K562 (cell line): ENCODE data around the gene IPO11. TPM values are rescaled to one million over a fixed set of nuclear protein-coding genes. Genes with fewer than 3 reads are reported as not detected.

Experiments
- CLOCK ChIP-seq: fragments of 250-450 bp; sonication (Bioruptor Pico); IDR thresholded peaks from 2 replicates; pipeline ENCODE4 v1.4.0; 2020; ENCODE audit warnings: mild to moderate bottlenecking, moderate library complexity, borderline replicate concordance
- CTCFL ChIP-seq: IDR thresholded peaks from 2 replicates; pipeline ENCODE4 v1.6.1; 2011; ENCODE audit warnings: borderline replicate concordance, low read depth, mild to moderate bottlenecking, moderate library complexity, low read length; ENCODE audit not compliant: insufficient read depth, poor library complexity, severe bottlenecking
- HDAC6 ChIP-seq: IDR thresholded peaks from 2 replicates; pipeline ENCODE4 v1.6.1; 2012; ENCODE audit warnings: low read depth, mild to moderate bottlenecking, control low read depth, inconsistent platforms, low read length, moderate library complexity
- HOXB6 ChIP-seq: fragments of 250-450 bp; sonication (Bioruptor Pico); IDR thresholded peaks from 2 replicates; pipeline ENCODE4 v1.5.1; 2022; ENCODE audit warnings: mild to moderate bottlenecking, borderline replicate concordance
- KLF16 ChIP-seq: IDR thresholded peaks from 2 replicates; pipeline ENCODE4 v1.6.1; 2016; ENCODE audit warnings: antibody characterized with exemption
- KLF6 ChIP-seq: fragments of 250-450 bp; sonication (Bioruptor Pico); IDR thresholded peaks from 2 replicates; pipeline ENCODE4 v1.4.0; 2020; ENCODE audit warnings: mild to moderate bottlenecking, moderate library complexity, borderline replicate concordance
- RBBP5 ChIP-seq: fragments of 200-600 bp; sonication (generic); IDR thresholded peaks from 2 replicates; pipeline ENCODE4 v1.6.1; 2012; ENCODE audit warnings: borderline replicate concordance, mild to moderate bottlenecking, low read length, control low read depth, inconsistent platforms; ENCODE audit not compliant: insufficient read depth, poor library complexity, severe bottlenecking
- SIN3B ChIP-seq: fragments of 450-650 bp; IDR thresholded peaks from 2 replicates; pipeline ENCODE4 v1.6.1; 2017; ENCODE audit warnings: low read depth, mild to moderate bottlenecking, moderate library complexity
- SNRNP70 ChIP-seq: fragments of 200-400 bp; formaldehyde crosslinking; optimal IDR thresholded peaks from 2 replicates; pipeline ENCODE3; 2017; ENCODE audit warnings: low read depth, low read length
- USF1 ChIP-seq: sonication (generic); formaldehyde crosslinking; IDR thresholded peaks from 2 replicates; pipeline ENCODE4 v1.9.0; 2022; ENCODE audit warnings: mild to moderate bottlenecking, missing genetic modification reagents
- ZC3H11A ChIP-seq: IDR thresholded peaks from 2 replicates; pipeline ENCODE4 v1.6.1; 2012; ENCODE audit warnings: low read depth, low read length, improper control_type of control experiment
- ZNF407 ChIP-seq: fragments of 450-650 bp; IDR thresholded peaks from 2 replicates; pipeline ENCODE4 v1.6.1; 2016; ENCODE audit warnings: low read depth
- polyA plus RNA-seq, 8 experiments: library from polyadenylated mRNA; depleted of rRNA in 4 of 8; stranded (reverse) in 5 of 8; unstranded in 3 of 8; fragments of >200 nt; fragmentation: Nextera tagmentation in 2 of 8; fragmentation: Illumina TruSeq in 1 of 8; extraction: Ambion mirVana in 2 of 8; extraction: Trizol in 1 of 8; gene quantifications; 2 replicates each; pipeline versions ENCODE4 v1.2.1 to v1.2.3, GENCODE V29; 2011 to 2014; ENCODE audit warnings: inconsistent platforms in 1 of 8, missing spikeins in 1 of 8
- total RNA-seq, 7 experiments: library from RNA; depleted of rRNA in 6 of 7; stranded (reverse); fragments of >200 nt in 6 of 7; fragmentation: Illumina TruSeq in 2 of 7; extraction: Trizol in 2 of 7; gene quantifications; 2 replicates each; pipeline versions ENCODE4 v1.2.1 to v1.2.3, GENCODE V29; 2011 to 2021; ENCODE audit warnings: low replicate concordance in 1 of 7

The IPO11 gene
- total and polyA plus RNA-seq, 9 of the 15 experiments (the other 6 are each of a cell fraction or from before 2014, with no cell fraction given), result 38.7 to 96.0 (median 70.9) TPM

GRCh38 chr5:62403411-62404250, 8.9 kb upstream of the IPO11 start, which contains the start of gene DIMT1 (continued):
- TF ChIP-seq ZNF407, result no peak
- no peak for TF ChIP-seq HDAC6
- peak; percentile 80 for TF ChIP-seq USF1 (CRISPR knock-in tag)
- TF ChIP-seq RBBP5, result peak; percentile 95
- TF ChIP-seq CLOCK, result no peak
- no peak for TF ChIP-seq KLF16
- no peak for TF ChIP-seq CTCFL
- TF ChIP-seq SNRNP70, result no peak
- TF ChIP-seq ZC3H11A, result no peak
- no peak for TF ChIP-seq HOXB6 (CRISPR knock-in tag)
- no peak for TF ChIP-seq SIN3B
- TF ChIP-seq KLF6 (CRISPR knock-in tag), result 0 out of 2 replicates have a peak, but pooled peaks have one; percentile 15
